Measurements from ENCODE around the gene UBL4B.
"Not testable (repeated sequence)": the region's sequence is repeated elsewhere in the genome, so short reads cannot be mapped to it uniquely, and the experiment has no call there.

The UBL4B gene, protein sequence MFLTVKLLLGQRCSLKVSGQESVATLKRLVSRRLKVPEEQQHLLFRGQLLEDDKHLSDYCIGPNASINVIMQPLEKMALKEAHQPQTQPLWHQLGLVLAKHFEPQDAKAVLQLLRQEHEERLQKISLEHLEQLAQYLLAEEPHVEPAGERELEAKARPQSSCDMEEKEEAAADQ

DNA sequence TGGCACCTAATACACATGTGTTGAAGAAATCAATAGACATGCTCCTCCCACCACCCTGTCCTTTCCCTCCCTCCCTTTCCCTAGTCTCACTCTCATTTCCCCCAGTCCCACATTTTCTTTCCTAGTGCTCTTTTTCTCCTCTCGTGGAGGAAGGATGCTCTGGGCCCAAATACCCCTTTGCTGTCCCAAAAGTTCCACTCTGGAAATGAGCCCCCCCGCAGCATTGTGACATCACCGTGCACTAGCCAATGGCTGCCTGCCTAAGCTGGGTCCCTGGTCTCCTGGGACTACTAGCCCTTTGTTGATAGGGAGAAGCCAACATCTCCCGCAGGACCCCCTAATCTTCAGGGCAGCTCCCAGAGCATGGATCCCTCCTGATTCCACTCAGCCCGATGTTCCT lies at the start of gene UBL4B:
TSS of gene UBL4B (plus strand) at position 301 of the 400 bp plus-strand sequence. CDS start at position 393, 92 bp downstream.
- no peak for DNase-seq

- DNase-seq, result no peak
Observed at GRCh38 chr1:110062612-110063011, 49.6 kb upstream of the UBL4B start.

DNA sequence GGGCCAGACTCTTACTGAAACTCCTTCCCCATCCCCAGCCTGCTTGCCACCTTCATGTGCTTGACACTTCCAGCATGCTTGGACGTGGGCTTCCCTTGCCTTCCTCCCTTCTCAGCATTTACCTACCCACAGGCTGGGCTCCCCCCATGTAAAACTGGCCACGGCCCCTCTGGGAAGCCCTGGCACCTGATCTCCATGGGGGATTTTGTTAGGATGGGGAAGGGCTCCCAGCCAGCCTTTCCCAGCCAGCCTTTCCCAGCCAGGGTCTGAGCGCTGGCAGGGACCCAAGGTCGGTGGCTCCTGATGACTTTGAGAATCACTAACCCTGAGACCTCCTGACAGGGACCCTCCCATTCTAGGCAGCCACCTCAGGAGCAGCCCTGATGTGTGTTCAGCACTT lies 48.5 kb upstream of the UBL4B start:
- DNase-seq, result no peak

- no peak for DNase-seq
Observed at GRCh38 chr1:110064576-110065337, 47.5 kb upstream of the UBL4B start.

DNA sequence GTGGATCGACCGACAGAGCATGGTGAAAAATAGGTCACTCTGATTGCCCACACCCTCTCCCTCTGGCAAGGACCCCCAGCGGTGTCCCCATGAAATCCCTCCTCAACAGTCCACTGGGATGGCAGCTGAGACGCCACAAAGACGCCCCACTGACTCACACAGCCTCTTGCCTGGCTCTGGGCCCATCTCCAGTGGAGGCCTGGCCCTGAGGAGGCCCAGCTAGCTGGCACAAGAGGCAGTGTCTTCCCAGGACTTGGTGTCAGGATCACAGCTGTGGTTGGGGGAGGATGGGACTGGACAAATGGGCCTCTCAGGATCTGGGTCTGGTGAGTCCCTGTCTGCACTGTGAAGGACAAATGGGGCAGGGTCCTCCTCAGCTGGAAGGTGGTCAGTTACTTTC lies 46.4 kb upstream of the UBL4B start:
- no peak for DNase-seq

DNA sequence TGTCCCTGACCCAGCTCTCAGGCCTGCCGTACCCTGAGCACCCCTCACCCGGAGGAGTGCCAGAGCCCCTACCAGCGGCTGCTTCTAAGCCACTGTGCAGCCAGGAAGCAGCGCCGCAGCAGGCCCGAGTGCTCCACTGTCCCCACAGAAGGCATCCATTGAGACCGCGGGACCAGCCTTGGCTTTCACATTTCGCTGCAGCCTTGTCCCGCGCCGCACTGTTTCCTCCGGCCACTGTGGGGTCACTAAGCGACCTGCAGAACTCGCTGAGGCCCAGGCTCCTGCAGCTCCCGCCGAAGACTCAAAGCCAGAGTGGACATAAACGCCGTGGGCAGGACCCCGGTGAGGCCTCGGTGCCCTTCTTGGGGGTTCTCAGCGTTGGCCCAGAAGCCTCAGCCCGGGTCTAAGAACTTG lies 44.8 kb upstream of the UBL4B start:
- no peak for DNase-seq

GRCh38 chr1:110067893-110068645 lies 44.2 kb upstream of the UBL4B start:
- no peak for DNase-seq

DNA sequence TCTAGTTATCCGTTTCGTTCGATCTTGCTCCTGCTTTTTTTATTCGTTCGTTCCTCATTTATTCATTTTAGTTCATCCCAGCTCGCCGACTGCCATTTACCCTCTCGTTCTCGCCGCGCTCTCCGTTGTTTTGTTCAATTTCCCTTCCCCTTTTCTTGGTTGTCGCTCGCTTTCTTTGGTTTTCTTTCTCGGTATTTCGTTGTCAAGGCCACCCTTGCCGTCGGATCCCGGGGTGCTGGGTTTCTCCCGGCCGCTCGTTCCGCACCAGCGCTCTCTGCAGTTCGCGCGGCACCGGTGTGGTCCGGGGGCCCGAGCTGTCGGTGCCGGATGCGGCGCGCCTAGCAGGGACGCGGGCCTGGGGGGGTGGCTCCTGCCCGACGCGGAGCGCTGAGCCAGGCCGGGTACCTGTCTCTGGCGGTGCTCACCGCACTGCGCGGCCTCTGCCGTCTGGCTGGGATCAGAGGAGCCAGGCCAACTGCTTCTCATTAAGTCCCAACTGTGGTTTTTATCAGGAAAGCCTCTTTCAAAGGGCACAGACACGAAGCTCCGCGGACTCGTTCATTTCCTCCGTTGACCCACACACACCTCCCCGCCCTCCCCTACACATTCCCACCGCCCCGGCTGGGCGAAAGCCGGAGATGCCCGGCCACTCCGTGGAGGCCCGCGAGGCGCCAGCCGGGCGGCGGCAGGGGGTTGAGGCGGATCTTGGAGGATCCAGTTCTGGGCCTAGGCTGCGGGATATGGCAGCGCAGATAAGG lies 43.4 kb upstream of the UBL4B start:
- DNase-seq, result no peak

- no peak for DNase-seq
Observed at GRCh38 chr1:110069404-110070281, 42.6 kb upstream of the UBL4B start.

GRCh38 chr1:110070282-110070669 lies 42.0 kb upstream of the UBL4B start:
- DNase-seq, result no peak

- no peak for DNase-seq
Observed at GRCh38 chr1:110070671-110071242, 41.5 kb upstream of the UBL4B start, which contains the start of gene ALX3. ALX3 (minus strand) TSS chr1:110070672; CDS start chr1:110070612, 60 bp downstream.

- DNase-seq, result no peak
Observed at GRCh38 chr1:110074166-110074565, 38.1 kb upstream of the UBL4B start.

- no peak for DNase-seq
Observed at GRCh38 chr1:110076789-110077500, 35.3 kb upstream of the UBL4B start.

DNA sequence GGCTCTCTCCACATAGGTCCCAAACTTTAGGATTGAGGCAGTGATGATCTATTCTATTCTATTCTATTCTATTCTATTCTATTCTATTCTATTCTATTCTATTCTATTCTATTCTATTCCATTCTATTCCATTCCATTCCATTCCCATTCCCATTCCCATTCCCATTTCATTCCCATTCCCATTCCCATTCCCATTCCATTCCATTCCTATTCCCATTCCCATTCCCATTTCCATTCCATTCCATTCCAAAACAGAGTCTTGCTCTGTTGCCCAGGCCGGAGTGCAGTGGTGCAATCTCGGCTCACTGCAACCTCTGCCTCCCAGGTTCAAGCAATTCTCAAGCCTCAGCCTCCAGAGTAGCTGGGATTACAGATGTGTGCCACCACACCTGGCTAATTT lies 32.2 kb upstream of the UBL4B start:
- not testable (repeated sequence) for DNase-seq

GRCh38 chr1:110081061-110081460 lies 31.2 kb upstream of the UBL4B start:
- DNase-seq, result no peak

- DNase-seq, result no peak
Observed at GRCh38 chr1:110082477-110082876, 29.8 kb upstream of the UBL4B start.

DNA sequence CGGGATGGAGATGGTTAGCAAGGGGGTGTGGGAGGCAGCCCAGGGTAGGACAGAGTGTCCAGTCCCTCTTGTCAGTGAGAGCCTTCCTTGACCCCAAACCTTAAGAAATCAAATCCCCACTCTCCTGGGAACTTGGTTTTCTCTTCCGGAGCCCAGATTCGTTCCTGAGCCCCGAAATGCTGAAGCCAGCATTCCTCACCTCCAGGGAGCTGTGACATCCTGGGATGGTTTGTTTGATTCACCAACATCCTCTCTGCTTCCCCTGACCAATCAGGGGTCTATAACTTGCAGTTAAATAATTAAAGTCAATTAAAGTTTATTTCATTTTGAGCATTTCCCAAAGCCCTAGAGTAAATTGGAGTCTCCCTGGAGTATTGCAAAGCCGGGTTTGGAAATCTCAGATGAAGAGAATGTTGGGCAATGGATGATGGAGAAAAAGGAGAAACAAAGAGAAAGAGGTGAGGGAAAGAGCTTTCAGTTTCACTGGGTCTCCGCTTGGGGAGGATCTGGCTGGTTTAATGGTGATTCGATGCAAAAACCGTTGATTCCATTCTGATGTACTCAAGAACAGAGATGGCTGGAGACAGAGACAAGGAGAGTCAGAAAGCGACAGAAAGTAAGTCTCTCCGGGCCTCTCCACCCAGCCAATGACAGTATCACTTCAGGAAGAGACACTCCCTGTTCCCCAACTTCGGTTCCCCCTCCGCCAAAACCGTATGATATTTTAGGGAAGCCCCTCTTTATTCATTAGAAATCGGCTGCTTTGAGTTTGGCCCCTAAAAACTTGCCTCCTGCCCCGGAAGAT lies 29.0 kb upstream of the UBL4B start:
- no peak for DNase-seq

GRCh38 chr1:110083866-110084226 lies 28.4 kb upstream of the UBL4B start:
- DNase-seq, result no peak

DNA sequence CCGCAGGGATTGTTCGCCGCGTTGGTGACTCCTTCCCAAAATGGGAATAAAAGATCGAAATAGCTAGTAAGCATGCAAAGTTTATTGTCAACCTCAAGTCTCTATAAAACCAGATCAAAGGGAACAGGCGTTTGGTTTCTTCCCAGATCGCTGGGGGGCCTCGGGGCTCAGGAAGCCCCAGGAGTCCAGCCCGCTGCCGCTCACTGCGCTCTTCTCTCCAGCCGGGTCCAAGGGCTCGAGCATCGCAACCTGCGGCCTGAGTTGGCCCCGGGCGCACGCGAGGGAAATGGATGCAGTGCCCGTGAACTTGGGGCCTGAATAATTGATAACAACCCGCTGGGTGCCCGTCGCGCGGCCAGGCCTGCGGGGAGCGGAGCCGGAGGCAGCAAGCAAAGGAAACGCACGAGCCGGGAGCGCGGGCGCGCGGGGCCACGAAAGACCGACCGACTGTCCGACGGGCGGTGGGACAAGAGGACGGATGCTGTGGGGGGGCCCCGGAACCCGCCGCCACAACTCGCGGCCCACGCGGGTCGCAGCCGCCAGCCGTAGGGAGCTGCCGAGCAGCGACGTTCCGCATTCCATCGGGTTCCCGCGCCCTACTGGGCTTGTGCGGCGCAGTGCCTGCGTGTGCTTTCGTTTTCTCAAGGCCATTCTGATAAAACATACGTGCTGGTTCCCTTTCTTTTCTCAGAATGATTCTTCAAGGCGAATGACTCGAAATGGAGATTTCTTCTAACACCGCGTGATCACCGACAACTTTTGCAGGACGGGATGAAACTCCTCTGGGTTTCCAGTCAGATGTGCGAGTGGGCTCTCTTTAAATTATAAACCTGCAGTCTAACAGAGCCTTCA lies 27.8 kb upstream of the UBL4B start:
- no peak for DNase-seq

All from NCI-H774 (cell line).